ENCODE measurements around the gene SASH1. TPM values are rescaled to one million over a fixed set of nuclear protein-coding genes. Genes with fewer than 3 reads are reported as not detected.
A peak's percentile ranks its signal among the peaks of the same experiment; 100 is the strongest.

The SASH1 gene
- total RNA-seq, 1 experiment from 2014 or later: 33.2 TPM

- H2BK20ac ChIP-seq (ENCODE audit: low read depth, low read length, poor library complexity, severe bottlenecking): no peak overlapping the region
- peaks cover 12 to 21% of the 10 kb centered on the region in 2 experiments for H3K4me1 Mint-ChIP-seq
- no peaks in the 10 kb centered on the region for H3K79me1 ChIP-seq (ENCODE audit: insufficient read depth, low read depth, low read length, poor library complexity, severe bottlenecking)
- no peak overlapping the region for H3K4me2 ChIP-seq (ENCODE audit: insufficient read depth, insufficient read length, low read length)
- no peak overlapping the region for H2AK5ac ChIP-seq (ENCODE audit: insufficient read length, low read length)
- H4K20me1 ChIP-seq (ENCODE audit: control insufficient read depth, insufficient read depth, insufficient read length): no peaks in the 10 kb centered on the region
- no peaks in the 10 kb centered on the region for H3K79me2 ChIP-seq (ENCODE audit: insufficient read depth, low read length)
- H3K23me2 ChIP-seq (ENCODE audit: insufficient read length, low read depth, low read length, poor library complexity, severe bottlenecking): no peaks in the 10 kb centered on the region
- no peaks in the 10 kb centered on the region for H3K27me3 Mint-ChIP-seq (ENCODE audit: low read depth)
- TF ChIP-seq CTCF (conservative IDR thresholded peaks at IDR 0.05): peak; percentile 99
- peak overlapping the region in 1 of 3 experiments; percentile 92; a peak in 2 of 7 replicates for H3K27ac Mint-ChIP-seq
- no peak overlapping the region for H2BK5ac ChIP-seq (ENCODE audit: insufficient read length, low read length)
- no peaks in the 10 kb centered on the region for H3K9me3 ChIP-seq (ENCODE audit: control insufficient read depth, low read depth, low read length)
- no peak overlapping the region for H2BK15ac ChIP-seq (ENCODE audit: low read depth, low read length)
- peaks cover under 1 to 9% (median 7%) of the 10 kb centered on the region in 3 experiments; a peak in 5 of 7 replicates for H3K36me3 Mint-ChIP-seq (ENCODE audit: insufficient read depth in 1 of 3, low read depth in 3 of 3)
- no peak overlapping the region for H3K27ac ChIP-seq (ENCODE audit: insufficient read length, low read depth, low read length)
- H3K4ac ChIP-seq (ENCODE audit: low read depth, low read length): no peak overlapping the region
- H4K91ac ChIP-seq (ENCODE audit: insufficient read length, low read depth, low read length): no peak overlapping the region
- no peak overlapping the region for H3K9ac ChIP-seq (ENCODE audit: extremely low read depth, insufficient read length, low read length)
- no peak overlapping the region for H3T11ph ChIP-seq (ENCODE audit: low read length)
- DNase-seq: peak; percentile 91
- H3K4me3 Mint-ChIP-seq: no peak overlapping the region
- H3K27me3 ChIP-seq (ENCODE audit: insufficient read depth, low read length): no peaks in the 10 kb centered on the region
- H2BK12ac ChIP-seq (ENCODE audit: insufficient read length, low read depth, low read length): no peak overlapping the region
- H4K8ac ChIP-seq (replicated peaks; ENCODE audit: insufficient read length, low read depth, low read length): no peak overlapping the region
- H3K56ac ChIP-seq (ENCODE audit: insufficient read length, low read depth, low read length): no peak overlapping the region
- H3K4me1 ChIP-seq (ENCODE audit: insufficient read depth, low read length): peaks cover 8% of the 10 kb centered on the region
- no peak overlapping the region for H3K14ac ChIP-seq (ENCODE audit: insufficient read depth, low read length)
- H3K9me3 Mint-ChIP-seq: peaks cover 5 to 11% of the 10 kb centered on the region in 2 experiments; a peak in 4 of 5 replicates
- no peak overlapping the region for H4K5ac ChIP-seq (ENCODE audit: insufficient read length, low read depth, low read length)
- no peak overlapping the region for H2AFZ ChIP-seq (ENCODE audit: low read length)
- no CpG with 5 or more reads among the region's 7 CpGs for WGBS (ENCODE audit: extremely low coverage, insufficient read length, low lambda C conversion rate)
- no peak overlapping the region for H3K18ac ChIP-seq (ENCODE audit: insufficient read length, low read depth, low read length)
- H3K23ac ChIP-seq (ENCODE audit: insufficient read length, low read depth, low read length): no peak overlapping the region
- H2BK120ac ChIP-seq (ENCODE audit: low read depth, low read length, poor library complexity, severe bottlenecking): no peak overlapping the region
Measured at GRCh38 chr6:148577687-148578488, 235.2 kb downstream of the SASH1 start.
